Left ventricle myocardium inferior (tissue), 1 donor: ENCODE measurements around the gene TBC1D5. TPM values are rescaled to one million over a fixed set of nuclear protein-coding genes. Genes with fewer than 3 reads are reported as not detected.
"Not testable (repeated sequence)": the region's sequence is repeated elsewhere in the genome, so short reads cannot be mapped to it uniquely, and the experiment has no call there.

Experiments
- DNase-seq: peaks from one replicate; pipeline ENCODE4 v3.0.0-alpha.2; 2020
- H3K27ac ChIP-seq: fragments of 200-600 bp; replicated peaks from 2 replicates; pipeline ENCODE4 v1.8.0; 2021
- H3K27me3 ChIP-seq: fragments of 200-600 bp; 2 replicates; pipeline ENCODE4 v1.8.0; 2021; ENCODE audit warnings: low read depth
- H3K36me3 ChIP-seq: fragments of 200-600 bp; 2 replicates; pipeline ENCODE4 v1.8.0; 2021
- H3K4me1 ChIP-seq: fragments of 200-600 bp; 2 replicates; pipeline ENCODE4 v1.8.0; 2021
- H3K4me3 ChIP-seq: fragments of 200-600 bp; 2 replicates; pipeline ENCODE4 v1.8.0; 2021; ENCODE audit warnings: mild to moderate bottlenecking, moderate library complexity
- H3K9me3 ChIP-seq: fragments of 200-600 bp; replicated peaks from 2 replicates; pipeline ENCODE4 v1.8.0; 2021
- CTCF ChIP-seq: fragments of 200-600 bp; IDR thresholded peaks from 2 replicates; pipeline ENCODE4 v1.8.0; 2021; ENCODE audit warnings: antibody characterized with exemption, mild to moderate bottlenecking, borderline replicate concordance
- intact Hi-C: fragments of 100-400 bp; cut with micrococcal nuclease; formaldehyde crosslinking; loops from one replicate; pipeline ENCODE4 v1.11.0; 2022
- total RNA-seq: library from RNA; stranded (reverse); fragmentation: NEBNext Ultra II Directional; extraction: Animal tissue kit (Norgen Biotek cat#: 25700); gene quantifications from one replicate; pipeline ENCODE4 v1.2.1, GENCODE V29; 2021
- donor health status: DM: no; HTN: yes; CAD: no; lungs with severe emphysema.

Gene TBC1D5
- total RNA-seq, 1 donor from 2014 or later = 26.9 TPM

- no peak overlapping the region for H3K27ac ChIP-seq
- no peaks in the 10 kb centered on the region for H3K36me3 ChIP-seq
- no peak overlapping the region for H3K4me3 ChIP-seq
- no peak for DNase-seq
- H3K4me1 ChIP-seq = peaks cover 8% of the 10 kb centered on the region
- no peaks in the 10 kb centered on the region for H3K27me3 ChIP-seq
- H3K9me3 ChIP-seq = peaks cover 21% of the 10 kb centered on the region
- intact Hi-C loops = no loop called here
- no peak for TF ChIP-seq CTCF
Measured at GRCh38 chr3:17775073-17775472, 32.6 kb upstream of the TBC1D5 start.

GRCh38 chr3:17774180-17774910 is 31.9 kb upstream of the TBC1D5 start:
- H3K36me3 ChIP-seq, H3K27me3 ChIP-seq, intact Hi-C loops, H3K4me1 ChIP-seq, DNase-seq, H3K4me3 ChIP-seq, H3K27ac ChIP-seq: not testable (repeated sequence)
- peaks cover 21% of the 10 kb centered on the region for H3K9me3 ChIP-seq

GRCh38 chr3:17772556-17772955 is 30.1 kb upstream of the TBC1D5 start:
- no peaks in the 10 kb centered on the region for H3K27me3 ChIP-seq
- no peak overlapping the region for H3K4me3 ChIP-seq
- no peaks in the 10 kb centered on the region for H3K36me3 ChIP-seq
- DNase-seq = no peak
- intact Hi-C loops = no loop called here
- no peak for TF ChIP-seq CTCF
- peaks cover 8% of the 10 kb centered on the region for H3K4me1 ChIP-seq
- H3K27ac ChIP-seq = no peak overlapping the region
- peaks cover 21% of the 10 kb centered on the region for H3K9me3 ChIP-seq

- peaks cover 21% of the 10 kb centered on the region for H3K9me3 ChIP-seq
- intact Hi-C loops = no loop called here
Measured at GRCh38 chr3:17771177-17772017, 29.0 kb upstream of the TBC1D5 start.

GRCh38 chr3:17770682-17771081 is 28.3 kb upstream of the TBC1D5 start:
- H3K27ac ChIP-seq = no peak overlapping the region
- peaks cover 21% of the 10 kb centered on the region for H3K9me3 ChIP-seq
- H3K27me3 ChIP-seq = no peaks in the 10 kb centered on the region
- no peak overlapping the region for H3K4me3 ChIP-seq
- no peak for DNase-seq
- no peaks in the 10 kb centered on the region for H3K36me3 ChIP-seq
- intact Hi-C loops = no loop called here
- TF ChIP-seq CTCF = no peak
- H3K4me1 ChIP-seq = peaks cover 8% of the 10 kb centered on the region

More at GRCh38 chr3:17771177-17772017, 29.0 kb upstream of the TBC1D5 start:
- Histone ChIP-seq H3K36me3 (no peaks in the 10 kb centered on the region), H3K4me3 (no peak overlapping the region), H3K4me1 (peaks cover 8% of the 10 kb centered on the region), H3K27me3 (no peaks in the 10 kb centered on the region), H3K27ac (no peak overlapping the region)
- no peak for TF ChIP-seq CTCF
- DNase-seq = no peak
